Activated naive CD4-positive, alpha-beta T cell treated with Interleukin-2 at 50 U/mL for 16 hours (primary cell): ENCODE data around the gene SARM1.

ENCODE experiments used
- DNase-seq: peaks from one replicate; pipeline ENCODE4 v3.0.0-alpha.2; 2020

Gene SARM1

DNA sequence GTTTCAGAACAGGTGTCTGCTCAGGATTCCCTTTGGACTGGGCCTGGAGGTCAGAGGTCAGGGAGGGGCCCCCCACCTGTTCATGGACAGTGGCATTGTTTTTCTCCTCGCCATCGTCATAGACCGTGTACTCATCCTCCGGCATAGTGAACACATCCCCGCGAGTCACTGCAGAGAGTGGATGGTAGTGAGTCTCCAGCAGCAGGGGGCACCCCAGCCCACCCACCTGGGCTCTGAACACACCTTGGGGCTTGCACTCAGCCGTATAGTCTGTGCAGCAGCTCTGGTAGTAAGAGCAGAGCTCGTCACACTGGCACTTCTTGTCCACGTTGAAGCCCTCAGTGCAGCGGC is 1.8 kb upstream of the SARM1 start:
- DNase-seq, result no peak

DNA sequence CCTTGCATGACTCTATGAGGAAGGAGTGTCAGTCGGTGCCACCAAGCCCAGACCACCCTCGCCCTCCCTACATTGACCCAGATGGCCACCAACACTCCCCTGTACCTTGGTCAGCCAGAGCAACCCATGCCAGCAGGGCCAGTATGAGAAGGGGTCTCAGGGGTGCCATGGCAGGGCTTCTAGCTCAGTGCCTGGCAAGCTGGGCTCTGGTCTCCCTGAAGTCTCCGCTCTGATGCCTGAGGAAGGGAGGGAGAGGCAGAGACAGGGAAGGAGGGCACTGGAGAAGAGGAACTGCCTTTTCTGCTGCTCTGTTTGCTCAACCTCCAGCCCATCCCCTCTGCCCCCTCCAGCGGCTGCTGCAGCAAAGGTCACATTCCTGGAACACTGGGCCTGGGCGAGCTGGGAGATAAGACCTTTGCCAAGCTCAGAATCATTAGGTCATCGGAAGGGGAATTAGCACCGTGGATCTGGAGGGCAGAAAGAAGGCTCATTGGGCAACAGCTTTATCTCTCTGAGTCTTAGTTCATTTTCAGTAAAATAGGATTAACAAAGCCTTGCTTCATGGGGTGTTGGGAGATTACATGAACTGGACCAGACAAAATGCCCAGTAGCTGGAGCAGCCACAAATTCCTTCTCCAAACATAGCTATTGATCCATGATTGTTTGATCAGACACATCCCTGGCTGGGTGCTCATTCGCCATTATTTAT is 1.3 kb upstream of the SARM1 start, which contains the start of gene VTN:
Gene VTN, minus strand, starts transcription at position 273 of the 709 bp plus-strand sequence. Its CDS starts 104 bp downstream, at position 169.
- no peak for DNase-seq

GRCh38 chr17:28370744-28371103 is 770 bp upstream of the SARM1 start:
- no peak for DNase-seq

DNA sequence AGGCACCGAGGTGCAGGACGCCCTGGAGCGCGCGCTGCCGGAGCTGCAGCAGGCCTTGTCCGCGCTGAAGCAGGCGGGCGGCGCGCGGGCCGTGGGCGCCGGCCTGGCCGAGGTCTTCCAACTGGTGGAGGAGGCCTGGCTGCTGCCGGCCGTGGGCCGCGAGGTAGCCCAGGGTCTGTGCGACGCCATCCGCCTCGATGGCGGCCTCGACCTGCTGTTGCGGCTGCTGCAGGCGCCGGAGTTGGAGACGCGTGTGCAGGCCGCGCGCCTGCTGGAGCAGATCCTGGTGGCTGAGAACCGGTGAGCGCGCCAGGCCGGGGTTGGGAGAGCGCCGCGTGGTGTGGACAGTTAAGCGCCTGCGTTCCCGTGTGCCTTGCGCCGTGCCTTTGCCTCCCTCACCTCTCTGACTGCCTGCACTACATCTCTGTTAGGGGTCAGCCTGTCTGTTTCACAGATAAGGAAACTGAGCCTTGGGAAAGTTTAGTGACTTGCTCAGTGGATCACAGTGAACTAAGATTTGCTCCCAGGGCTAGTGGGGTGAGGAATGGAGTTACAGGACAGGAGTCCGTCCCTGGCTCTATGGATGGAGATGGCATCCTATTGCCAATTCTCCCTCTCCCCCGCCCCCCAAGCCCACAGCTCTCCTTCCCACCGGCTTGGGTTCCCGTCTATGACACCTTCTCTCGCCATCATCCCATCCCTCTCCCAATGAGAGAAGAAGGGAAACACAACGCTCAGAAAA is 880 bp downstream of the SARM1 start:
- DNase-seq, result peak; percentile 25

GRCh38 chr17:28372945-28373274 is 1.4 kb downstream of the SARM1 start:
- DNase-seq, result no peak

- no peak for DNase-seq
Observed at GRCh38 chr17:28379814-28380801, 8.6 kb downstream of the SARM1 start.

- no peak for DNase-seq
Observed at GRCh38 chr17:28381141-28381825, 9.8 kb downstream of the SARM1 start.

- DNase-seq, result peak; percentile 69
Observed at GRCh38 chr17:28384281-28385036, 13.0 kb downstream of the SARM1 start.

DNA sequence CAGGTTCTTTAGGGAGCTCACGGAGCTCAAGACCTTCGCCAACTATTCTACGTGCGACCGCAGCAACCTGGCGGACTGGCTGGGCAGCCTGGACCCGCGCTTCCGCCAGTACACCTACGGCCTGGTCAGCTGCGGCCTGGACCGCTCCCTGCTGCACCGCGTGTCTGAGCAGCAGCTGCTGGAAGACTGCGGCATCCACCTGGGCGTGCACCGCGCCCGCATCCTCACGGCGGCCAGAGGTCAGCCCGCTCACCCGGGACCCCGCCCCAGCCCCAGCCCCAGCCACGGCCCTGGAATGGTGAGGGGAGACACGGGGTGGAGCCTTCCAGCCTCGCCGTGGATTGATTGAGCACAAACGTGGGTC is 13.5 kb downstream of the SARM1 start:
- DNase-seq, result no peak

- DNase-seq, result peak; percentile 28
Observed at GRCh38 chr17:28385406-28385805, 13.9 kb downstream of the SARM1 start.

DNA sequence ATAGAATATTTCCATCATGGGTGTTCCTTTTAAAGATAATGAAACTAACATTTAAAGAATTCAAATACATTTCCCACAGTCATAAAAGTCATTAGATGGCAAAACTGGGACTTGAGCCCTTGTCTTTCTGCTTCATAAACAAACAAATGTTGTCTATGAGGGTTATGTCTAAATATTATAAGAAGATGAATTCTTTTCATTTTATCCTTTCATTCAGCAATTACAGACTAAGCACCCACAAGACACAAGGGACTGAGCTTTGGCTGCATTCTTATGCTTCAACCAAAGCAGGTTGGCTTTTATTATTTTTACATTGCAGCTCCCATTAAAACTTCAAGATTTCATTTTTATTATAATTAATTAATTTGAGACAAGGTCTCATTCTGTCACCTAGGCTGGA is 14.9 kb downstream of the SARM1 start:
- DNase-seq, result no peak

GRCh38 chr17:28388106-28388505 is 16.6 kb downstream of the SARM1 start:
- no peak for DNase-seq

GRCh38 chr17:28390141-28390540 is 18.6 kb downstream of the SARM1 start:
- DNase-seq, result no peak

- no peak for DNase-seq
Observed at GRCh38 chr17:28390563-28390962, 19.1 kb downstream of the SARM1 start.

- no peak for DNase-seq
Observed at GRCh38 chr17:28390984-28391383, 19.5 kb downstream of the SARM1 start.

DNA sequence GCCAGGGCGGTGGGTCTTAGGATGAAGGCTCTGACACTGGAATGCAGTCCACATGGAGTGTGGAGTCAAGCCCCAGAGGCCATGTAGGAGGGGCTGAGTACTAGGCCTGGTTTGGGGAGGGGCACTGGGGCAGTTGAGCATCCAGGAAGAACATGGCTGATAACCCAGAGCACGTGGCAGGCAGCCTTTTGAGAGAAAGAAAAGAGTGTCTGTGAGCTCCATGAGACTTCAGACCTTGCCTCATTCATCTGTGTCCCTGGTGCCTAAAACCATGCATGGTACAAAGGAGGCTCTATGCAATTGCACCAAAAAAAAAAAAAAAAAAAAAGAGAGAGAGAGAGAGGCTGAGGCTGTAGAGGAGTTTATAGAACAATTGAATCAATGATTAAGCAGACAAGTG is 19.9 kb downstream of the SARM1 start:
- DNase-seq, result no peak

DNA sequence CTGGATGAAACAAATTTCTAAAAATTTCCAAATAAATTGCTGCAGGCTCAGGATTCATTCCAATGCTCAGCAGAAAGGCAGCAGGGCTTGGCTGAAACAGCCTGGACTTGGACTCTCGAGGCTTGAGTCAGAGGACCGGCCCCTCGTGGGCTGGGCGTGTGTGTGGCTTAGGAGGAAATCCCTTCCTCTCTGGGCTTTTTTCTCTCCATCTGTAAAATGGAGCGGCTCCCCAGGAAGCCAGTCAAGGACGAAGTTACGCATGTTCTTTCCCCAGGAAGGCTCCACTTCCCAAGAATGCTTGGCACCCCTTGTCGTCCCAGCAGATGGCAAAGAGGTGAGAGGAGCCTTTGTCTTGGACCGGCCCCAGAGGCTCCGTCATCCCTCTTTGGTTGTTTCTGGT is 21.0 kb downstream of the SARM1 start:
- DNase-seq, result no peak

DNA sequence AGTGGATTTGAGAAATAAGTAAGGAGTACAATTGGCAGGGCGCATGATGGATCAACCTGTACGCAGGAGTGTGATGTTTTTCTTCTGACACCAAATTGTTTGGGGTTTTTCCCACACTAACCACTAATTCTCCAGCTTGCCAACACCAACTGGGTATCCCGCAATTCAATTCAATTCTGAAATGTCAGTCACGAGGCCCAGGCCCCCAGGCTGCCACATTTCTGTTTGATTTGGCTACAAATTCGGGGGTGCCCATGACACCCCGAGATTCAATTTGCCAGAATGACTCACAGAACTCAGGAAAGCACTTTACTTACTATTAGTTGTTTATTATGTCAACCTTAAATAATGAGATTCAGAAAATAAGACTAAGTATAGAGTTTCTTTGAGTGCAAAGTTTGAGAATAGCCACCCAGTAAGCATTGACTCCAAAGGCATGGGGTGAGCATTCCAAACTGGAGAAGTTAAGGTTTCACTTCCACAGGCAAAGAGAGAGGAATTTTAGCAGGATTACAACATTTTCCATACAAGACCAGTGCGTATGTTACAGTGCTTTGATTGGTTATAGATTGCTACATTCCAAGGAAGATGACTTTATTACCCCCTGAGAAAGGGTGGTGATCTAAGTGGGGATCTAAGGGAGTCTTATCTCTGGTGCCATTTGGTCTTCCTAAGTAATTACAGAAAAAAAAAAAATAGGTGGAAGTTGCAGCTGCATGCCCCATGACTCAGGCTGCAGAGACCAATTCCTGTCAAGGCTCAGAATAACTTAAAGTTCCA is 23.0 kb downstream of the SARM1 start:
- DNase-seq, result no peak

GRCh38 chr17:28395426-28395825 is 23.9 kb downstream of the SARM1 start:
- DNase-seq, result no peak

DNA sequence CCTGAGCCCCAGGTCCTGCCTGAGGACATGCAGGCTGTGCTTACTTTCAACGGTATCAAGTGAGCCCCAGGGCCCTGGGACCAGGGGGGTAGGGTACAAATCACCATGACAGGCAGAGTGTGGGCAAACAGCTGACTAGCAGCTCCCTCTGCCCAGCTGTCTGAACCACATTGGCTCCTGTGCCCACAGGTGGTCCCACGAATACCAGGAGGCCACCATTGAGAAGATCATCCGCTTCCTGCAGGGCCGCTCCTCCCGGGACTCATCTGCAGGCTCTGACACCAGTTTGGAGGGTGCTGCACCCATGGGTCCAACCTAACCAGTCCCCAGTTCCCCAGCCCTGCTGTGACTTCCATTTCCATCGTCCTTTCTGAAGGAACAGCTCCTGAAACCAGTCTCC is 24.5 kb downstream of the SARM1 start:
- no peak for DNase-seq

GRCh38 chr17:28396635-28397239 is 25.2 kb downstream of the SARM1 start:
- no peak for DNase-seq
